Ramos (cell line): ENCODE results near the gene FRYL.

Experiments
- in situ Hi-C: fragments of 300-500 bp; cut with MboI; formaldehyde crosslinking; loops from one replicate; pipeline ENCODE4 v1.14.3; 2022; ENCODE audit warnings: low sequenced_read_pairs; ENCODE audit not compliant: unreplicated experiment

The FRYL gene

GRCh38 chr4:48504026-48504330, 276.1 kb downstream of the FRYL start:
- in situ Hi-C loops, result no loop called here

- in situ Hi-C loops, result no loop called here
Measured at GRCh38 chr4:48503233-48504025, 276.6 kb downstream of the FRYL start.

- in situ Hi-C loops, result no loop called here
Measured at GRCh38 chr4:48499551-48500066, 280.5 kb downstream of the FRYL start.

- in situ Hi-C loops, result no loop called here
Measured at GRCh38 chr4:48498895-48499294, 281.2 kb downstream of the FRYL start.

GRCh38 chr4:48495941-48496340, 284.1 kb downstream of the FRYL start:
- in situ Hi-C loops, result no loop called here

- in situ Hi-C loops, result no loop called here
Measured at GRCh38 chr4:48493452-48494100, 286.5 kb downstream of the FRYL start.

GRCh38 chr4:48491514-48492176, 288.4 kb downstream of the FRYL start:
- in situ Hi-C loops, result no loop called here

- in situ Hi-C loops, result no loop called here
Measured at GRCh38 chr4:48490680-48491513, 289.2 kb downstream of the FRYL start.

GRCh38 chr4:48490012-48490679, 289.9 kb downstream of the FRYL start, which contains the start of gene ZAR1:
Gene ZAR1, plus strand, starts transcription at chr4:48490252. Its CDS starts 40 bp downstream, at chr4:48490292.
- in situ Hi-C loops, result no loop called here

GRCh38 chr4:48489683-48490011, 290.4 kb downstream of the FRYL start:
- in situ Hi-C loops, result no loop called here

- in situ Hi-C loops, result no loop called here
Measured at GRCh38 chr4:48484494-48485168, 295.4 kb downstream of the FRYL start.

- in situ Hi-C loops, result no loop called here
Measured at GRCh38 chr4:48483777-48484493, 296.1 kb downstream of the FRYL start.

- in situ Hi-C loops, result no loop called here
Measured at GRCh38 chr4:48483006-48483776, 296.9 kb downstream of the FRYL start, which contains the start of gene SLC10A4. Gene SLC10A4, plus strand, starts transcription at chr4:48483343. Its CDS starts 219 bp downstream, at chr4:48483562.

- in situ Hi-C loops, result no loop called here
Measured at GRCh38 chr4:48481581-48481980, 298.5 kb downstream of the FRYL start.

GRCh38 chr4:48478273-48478672, 301.8 kb downstream of the FRYL start:
- in situ Hi-C loops, result no loop called here

GRCh38 chr4:48475770-48476169, 304.3 kb downstream of the FRYL start:
- in situ Hi-C loops, result no loop called here

GRCh38 chr4:48472794-48473193, 307.3 kb downstream of the FRYL start:
- in situ Hi-C loops, result no loop called here

GRCh38 chr4:48470570-48470969, 309.5 kb downstream of the FRYL start:
- in situ Hi-C loops, result no loop called here
